ENCODE data around the gene ABHD12. TPM values are rescaled to one million over a fixed set of nuclear protein-coding genes. Genes with fewer than 3 reads are reported as not detected.

Gene ABHD12
- total RNA-seq (2021) (60.1 and 72.6 TPM in 2 replicates), Bru-seq, nascent RNA (percentile 76 among the genes with signal in this experiment), BruChase-seq, experiment 1, labeled RNA remaining after a 2-hour chase (percentile 61 among the genes with signal in this experiment), BruChase-seq, experiment 2, labeled RNA remaining after a 6-hour chase (percentile 61 among the genes with signal in this experiment)
- long read RNA-seq, transcript ABHD12-202 (13 exons, 1,725 nt): minor isoform, 25 of 244 reads
- long read RNA-seq, transcript ABHD12-201 (13 exons, 2,117 nt): major isoform, 174 of 244 reads
- long read RNA-seq, partial matches to known transcripts: 7 of 244 reads
- long read RNA-seq, other reads (novel, unspliced or antisense): 38 of 244 reads

DNA sequence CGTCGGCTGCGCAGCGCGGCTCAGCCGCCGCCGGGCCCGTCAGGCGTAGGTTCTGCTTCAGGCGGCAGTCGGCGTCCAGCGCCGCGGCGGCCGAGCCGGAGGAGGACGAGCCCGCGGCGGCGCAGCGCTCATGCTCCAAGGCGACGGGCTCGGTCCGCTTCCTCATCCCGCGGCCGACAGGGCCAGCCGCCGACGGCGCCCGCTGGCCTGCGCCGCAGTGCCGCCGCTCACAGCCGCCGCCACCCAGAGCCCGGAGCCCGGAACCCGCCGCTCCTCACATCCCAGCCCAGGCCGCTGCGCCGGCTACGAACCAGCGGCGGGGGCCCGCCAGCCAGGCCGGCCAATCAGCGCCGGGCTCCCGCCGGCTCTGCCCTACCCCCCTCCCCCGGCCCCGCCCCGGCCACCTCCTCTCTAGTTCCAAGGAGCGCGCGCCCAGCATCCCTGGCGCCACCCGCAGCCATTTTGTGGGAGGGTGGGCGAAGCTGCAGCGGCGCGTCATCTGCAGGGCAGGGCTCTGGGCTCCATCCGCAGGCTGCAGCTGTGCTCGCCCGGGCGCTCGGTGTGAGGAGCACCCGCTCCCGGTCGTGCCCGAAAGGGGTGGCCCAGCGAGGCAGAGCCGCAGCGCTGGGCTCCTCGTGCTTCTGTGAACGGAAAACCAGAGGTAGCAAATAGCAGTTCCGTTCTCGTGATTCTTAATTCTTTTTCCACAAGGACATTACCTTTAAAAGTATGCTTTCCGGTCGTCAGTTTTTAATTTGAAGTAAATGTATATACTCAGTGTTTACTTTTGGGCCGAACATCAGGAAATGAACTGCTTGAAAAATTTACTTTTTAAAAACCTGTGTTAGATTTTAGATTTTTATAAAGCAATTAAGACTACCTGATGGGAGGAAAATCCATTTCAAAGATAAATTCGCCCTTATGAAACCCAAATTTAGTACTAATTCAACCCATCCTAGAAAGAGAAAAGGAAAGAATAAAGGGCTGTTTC, at the start of gene ABHD12:
Gene ABHD12, minus strand, starts transcription at position 298 of the 991 bp plus-strand sequence. Its CDS starts 132 bp downstream, at position 166.
- peak; percentile 84 to 96 for DNase-seq
- Histone ChIP-seq H3K4me3 (peak within 1 kb of the TSS; percentile 93), H3K27ac (peak within 1 kb of the TSS; percentile 48), H3K9me2 (ENCODE audit: insufficient read depth) (no peaks in the 10 kb centered on the region), H3K4me2 (peak within 1 kb of the TSS; percentile 99), H3K79me2 (ENCODE audit: low read depth) (peaks cover 42% of the 10 kb centered on the region), H3K27me3 (ENCODE audit: insufficient read depth, low read depth) (no peaks in the 10 kb centered on the region), H3K36me3 (ENCODE audit: low read depth) (no peaks in the 10 kb centered on the region), H4K20me1 (ENCODE audit: insufficient read depth) (no peaks in the 10 kb centered on the region), H2AFZ (peak within 1 kb of the TSS; percentile 95), H3F3A (ENCODE audit: insufficient read depth, low read depth) (peaks cover 9% of the 10 kb centered on the region; the same call in 1 of the 2 replicates), H3K4me1 (replicated peaks; ENCODE audit: insufficient read depth) (peaks cover 18% of the 10 kb centered on the region), H3K9me3 (ENCODE audit: insufficient read depth, low read depth) (no peaks in the 10 kb centered on the region)
- CTCF ChIA-PET: interaction anchor here (0.7 to 1.0 kb wide), 3 partner anchors 95 to 168 kb away, joined by 3 to 4 read pairs (median 3); no protein-coding TSS in a partner anchor
- POLR2A ChIA-PET (ENCODE audit: unreplicated experiment): interaction anchor here (0.6 kb wide), 3 partner anchors 19 to 82 kb away, joined by 5 to 23 read pairs (median 8); no protein-coding TSS in a partner anchor
- BruUV-seq (replicated peaks): TSS peak; percentile 70
- intact Hi-C loops (cut with micrococcal nuclease; ENCODE audit: unreplicated experiment): loop anchor here (2.0 kb wide), 1 partner anchor 80 kb away; no protein-coding TSS in a partner anchor
- TF ChIP-seq, protein P1, sequence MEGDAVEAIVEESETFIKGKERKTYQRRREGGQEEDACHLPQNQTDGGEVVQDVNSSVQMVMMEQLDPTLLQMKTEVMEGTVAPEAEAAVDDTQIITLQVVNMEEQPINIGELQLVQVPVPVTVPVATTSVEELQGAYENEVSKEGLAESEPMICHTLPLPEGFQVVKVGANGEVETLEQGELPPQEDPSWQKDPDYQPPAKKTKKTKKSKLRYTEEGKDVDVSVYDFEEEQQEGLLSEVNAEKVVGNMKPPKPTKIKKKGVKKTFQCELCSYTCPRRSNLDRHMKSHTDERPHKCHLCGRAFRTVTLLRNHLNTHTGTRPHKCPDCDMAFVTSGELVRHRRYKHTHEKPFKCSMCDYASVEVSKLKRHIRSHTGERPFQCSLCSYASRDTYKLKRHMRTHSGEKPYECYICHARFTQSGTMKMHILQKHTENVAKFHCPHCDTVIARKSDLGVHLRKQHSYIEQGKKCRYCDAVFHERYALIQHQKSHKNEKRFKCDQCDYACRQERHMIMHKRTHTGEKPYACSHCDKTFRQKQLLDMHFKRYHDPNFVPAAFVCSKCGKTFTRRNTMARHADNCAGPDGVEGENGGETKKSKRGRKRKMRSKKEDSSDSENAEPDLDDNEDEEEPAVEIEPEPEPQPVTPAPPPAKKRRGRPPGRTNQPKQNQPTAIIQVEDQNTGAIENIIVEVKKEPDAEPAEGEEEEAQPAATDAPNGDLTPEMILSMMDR (conservative IDR thresholded peaks at IDR 0.05): no peak
- TF ChIP-seq EZH2 (IDR thresholded peaks at IDR 0.05; ENCODE audit: low read depth): no peak

DNA sequence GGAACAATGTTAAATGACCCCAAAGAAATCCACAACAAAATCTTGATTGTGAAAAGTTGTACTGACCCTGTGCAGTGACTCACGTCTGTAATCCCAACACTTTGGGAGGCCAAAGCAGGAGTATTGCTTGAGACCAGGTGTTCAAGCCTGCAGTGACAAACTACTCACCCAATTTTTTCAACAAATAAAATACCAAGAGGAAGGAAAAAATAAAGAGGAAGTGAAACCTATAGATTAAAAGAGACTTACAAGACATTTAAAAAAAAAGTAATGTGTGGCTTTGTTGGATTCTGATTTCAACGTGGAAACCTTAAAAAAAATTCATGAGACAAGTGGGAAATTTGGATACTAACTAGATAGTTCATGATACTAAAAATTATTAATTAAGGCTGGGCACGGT, 48.7 kb upstream of the ABHD12 start:
- Histone ChIP-seq H3K36me3 (ENCODE audit: low read depth) (peaks cover 11% of the 10 kb centered on the region; the same call in 1 of the 2 replicates), H3K4me3 (no peak overlapping the region), H2AFZ (no peak overlapping the region), H3K4me2 (no peak overlapping the region), H3K4me1 (replicated peaks; ENCODE audit: insufficient read depth) (no peaks in the 10 kb centered on the region), H4K20me1 (ENCODE audit: insufficient read depth) (no peaks in the 10 kb centered on the region), H3F3A (ENCODE audit: insufficient read depth, low read depth) (no peaks in the 10 kb centered on the region), H3K27me3 (ENCODE audit: insufficient read depth, low read depth) (no peaks in the 10 kb centered on the region), H3K9me2 (ENCODE audit: insufficient read depth) (no peaks in the 10 kb centered on the region), H3K27ac (no peak overlapping the region), H3K9me3 (ENCODE audit: insufficient read depth, low read depth) (no peaks in the 10 kb centered on the region), H3K79me2 (ENCODE audit: low read depth) (no peaks in the 10 kb centered on the region)
- BruUV-seq (replicated peaks): no TSS peak
- no peak for TF ChIP-seq EZH2 (IDR thresholded peaks at IDR 0.05; ENCODE audit: low read depth)
- TF ChIP-seq, protein P1 (conservative IDR thresholded peaks at IDR 0.05): no peak
- intact Hi-C loops (cut with micrococcal nuclease; ENCODE audit: unreplicated experiment): no loop called here
- no peak for DNase-seq
- ChIA-PET POLR2A (ENCODE audit: unreplicated experiment) (no interaction called here), CTCF (no interaction called here)

DNA sequence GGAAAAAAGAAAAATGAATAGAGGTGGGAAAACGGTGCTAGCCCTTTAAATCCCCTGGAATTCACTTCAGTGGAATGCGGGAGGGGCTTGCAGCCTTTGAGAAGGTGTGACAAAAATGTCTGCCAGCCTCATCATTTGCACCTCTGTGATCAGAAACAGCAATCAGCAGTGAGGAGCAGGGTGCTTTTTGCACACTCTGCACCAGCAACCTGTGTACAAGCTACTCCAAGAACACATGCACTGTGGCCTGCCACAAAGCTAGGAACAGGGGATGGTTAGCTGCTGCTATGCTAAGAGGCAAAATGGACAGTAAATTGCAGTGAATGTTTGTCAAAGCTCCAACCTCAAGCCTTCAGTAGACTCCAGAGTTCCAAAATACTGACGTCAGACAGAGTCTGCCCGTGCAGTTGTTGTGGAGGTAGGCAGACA, 46.5 kb upstream of the ABHD12 start:
- no TSS peak for BruUV-seq (replicated peaks)
- no peaks in the 10 kb centered on the region for H3K4me1 ChIP-seq (replicated peaks; ENCODE audit: insufficient read depth)
- no peaks in the 10 kb centered on the region for H3F3A ChIP-seq (ENCODE audit: insufficient read depth, low read depth)
- H3K9me3 ChIP-seq (ENCODE audit: insufficient read depth, low read depth): no peaks in the 10 kb centered on the region
- H3K36me3 ChIP-seq (ENCODE audit: low read depth): peaks cover 10% of the 10 kb centered on the region; the same call in 1 of the 2 replicates
- TF ChIP-seq, protein P1 (conservative IDR thresholded peaks at IDR 0.05): no peak
- TF ChIP-seq EZH2 (IDR thresholded peaks at IDR 0.05; ENCODE audit: low read depth): no peak
- H2AFZ ChIP-seq: no peak overlapping the region
- H3K4me3 ChIP-seq: no peak overlapping the region
- H3K27ac ChIP-seq: no peak overlapping the region
- no peaks in the 10 kb centered on the region for H3K27me3 ChIP-seq (ENCODE audit: insufficient read depth, low read depth)
- H3K9me2 ChIP-seq (ENCODE audit: insufficient read depth): no peaks in the 10 kb centered on the region
- peak in 1 of 2 experiments; percentile 17 for DNase-seq
- ChIA-PET CTCF (no interaction called here), POLR2A (ENCODE audit: unreplicated experiment) (interaction anchor here (0.7 kb wide), 1 partner anchor 393 kb away, joined by 13 read pairs; no protein-coding TSS in a partner anchor)
- H3K4me2 ChIP-seq: no peak overlapping the region
- intact Hi-C loops (cut with micrococcal nuclease; ENCODE audit: unreplicated experiment): no loop called here
- no peaks in the 10 kb centered on the region for H4K20me1 ChIP-seq (ENCODE audit: insufficient read depth)
- no peaks in the 10 kb centered on the region for H3K79me2 ChIP-seq (ENCODE audit: low read depth)

Data from PC-9 (cell line).